ENCODE measurements around the gene C6. TPM values are rescaled to one million over a fixed set of nuclear protein-coding genes. Genes with fewer than 3 reads are reported as not detected.

C6 gene
- total and polyA plus RNA-seq, 2 of the 8 experiments (the other 6 are each of a cell fraction or from before 2014, with no cell fraction given) = not detected

DNA sequence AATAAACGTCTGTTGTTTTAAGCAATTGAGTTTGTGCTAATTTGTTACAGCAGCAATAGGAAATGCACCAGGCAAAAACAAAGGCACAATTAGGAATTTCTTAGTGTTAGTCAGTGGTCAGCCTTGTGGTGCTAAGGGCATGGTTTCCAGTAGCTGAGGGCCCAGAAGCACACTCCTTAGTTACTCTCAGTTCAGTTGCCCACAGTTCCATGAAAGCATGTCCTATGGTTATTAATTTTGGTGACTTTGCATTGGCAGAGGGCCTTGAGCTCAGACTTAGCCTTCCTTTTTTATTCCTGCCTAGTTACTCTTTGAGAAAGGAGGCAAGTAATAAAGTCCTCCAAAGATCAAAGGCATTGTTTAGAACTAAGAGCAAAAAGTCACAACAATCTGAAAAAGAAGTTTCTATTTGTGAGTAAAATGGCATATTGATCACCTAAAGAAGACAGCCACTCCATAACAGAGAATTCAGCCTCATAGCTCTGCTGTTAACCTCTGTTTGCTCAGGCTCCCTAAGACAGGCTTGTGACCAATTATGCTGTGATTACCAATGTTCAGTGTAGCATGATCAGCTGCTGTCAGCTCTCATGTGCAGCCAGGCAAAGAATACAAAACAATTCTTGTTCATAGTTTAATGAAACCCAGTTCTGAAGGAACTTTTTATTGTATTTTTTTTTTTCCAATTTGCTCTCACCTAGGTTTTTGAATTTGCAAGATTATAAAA lies 85.2 kb downstream of the C6 start:
- no peak overlapping the region for H4K5ac ChIP-seq (ENCODE audit: insufficient read length, low read depth, low read length)
- no peak overlapping the region for H4K91ac ChIP-seq (replicated peaks; ENCODE audit: insufficient read length, low read length)
- no peak overlapping the region for H2BK20ac ChIP-seq (ENCODE audit: low read length)
- POLR2A ChIA-PET (ENCODE audit: partially characterized antibody) = interaction anchor here (0.9 kb wide), 1 partner anchor 55 kb away, joined by 3 read pairs; no protein-coding TSS in a partner anchor
- FAIRE-seq (no peak), DNase-seq (ENCODE audit: low read depth in 1 of 2, low spot score in 2 of 2) (no peak)
- no peak overlapping the region for H4K8ac ChIP-seq (ENCODE audit: extremely low read depth, insufficient read depth, low read length)
- H3K4me2 ChIP-seq (ENCODE audit: insufficient read depth in 1 of 2, low read depth in 2 of 2, low read length in 2 of 2) = no peak overlapping the region
- H3K27me3 ChIP-seq (replicated peaks in 1 of 4; ENCODE audit: control insufficient read depth in 3 of 4, extremely low read depth in 1 of 4, insufficient read depth in 3 of 4, low read length in 3 of 4) = no peaks in the 10 kb centered on the region
- WGBS, 2 experiments (ENCODE audit: extremely low coverage in 1 of 2, insufficient coverage in 1 of 2, insufficient read length in 1 of 2, insufficient replicate concordance in 2 of 2, low coverage in 1 of 2, low lambda C conversion rate in 2 of 2, missing lambda C conversion rate in 1 of 2) = 68% methylated on average over 1 of the region's 1 CpG; no CpG with 5 or more reads in 1 of the 2 experiments
- no peaks in the 10 kb centered on the region for H3K36me3 ChIP-seq (ENCODE audit: control insufficient read depth in 2 of 4, insufficient read depth in 4 of 4, low read length in 3 of 4)
- no peak overlapping the region for H2AK5ac ChIP-seq (ENCODE audit: low read depth, low read length)
- no peak overlapping the region for H3K18ac ChIP-seq (ENCODE audit: extremely low read depth, low read length)
- no peaks in the 10 kb centered on the region for H3K23me2 ChIP-seq (ENCODE audit: low read depth, low read length)
- H3K4ac ChIP-seq (replicated peaks; ENCODE audit: insufficient read length, low read depth, low read length) = no peak overlapping the region
- H2BK120ac ChIP-seq (replicated peaks; ENCODE audit: low read depth, low read length) = no peak overlapping the region
- no peak overlapping the region for H2BK5ac ChIP-seq (ENCODE audit: low read depth, low read length)
- H2BK12ac ChIP-seq (ENCODE audit: low read depth, low read length) = no peak overlapping the region
- H3K9ac ChIP-seq (replicated peaks in 1 of 4; ENCODE audit: extremely low read depth in 1 of 4, low read depth in 3 of 4, low read length in 3 of 4) = no peak overlapping the region
- no peak overlapping the region for H3K4me3 ChIP-seq (ENCODE audit: extremely low read depth in 1 of 4, insufficient read depth in 2 of 4, low read depth in 3 of 4, low read length in 4 of 4)
- H4K20me1 ChIP-seq (replicated peaks in 1 of 2; ENCODE audit: control insufficient read depth in 1 of 2, insufficient read depth in 2 of 2, low read length in 2 of 2) = no peaks in the 10 kb centered on the region
- no peaks in the 10 kb centered on the region for H3K9me3 ChIP-seq (ENCODE audit: insufficient read depth in 2 of 2, low read depth in 1 of 2, low read length in 1 of 2)
- H3K27ac ChIP-seq (ENCODE audit: low read depth, low read length) = no peak overlapping the region
- H2AFZ ChIP-seq (ENCODE audit: low read length) = peak overlapping the region; percentile 92; the same call in 1 of the 2 replicates
- no peak overlapping the region for H3K56ac ChIP-seq (replicated peaks; ENCODE audit: insufficient read length, low read depth, low read length)
- no peak overlapping the region for H3K14ac ChIP-seq (ENCODE audit: insufficient read length)
- CTCF ChIA-PET (ENCODE audit: partially characterized antibody) = interaction anchor here (0.6 to 2.1 kb wide), 5 partner anchors 9 to 494 kb away, joined by 3 to 7 read pairs (median 4); no protein-coding TSS in a partner anchor
- H3K4me1 ChIP-seq (replicated peaks in 1 of 4; ENCODE audit: control insufficient read depth in 3 of 4, insufficient read depth in 4 of 4, low read length in 3 of 4) = no peaks in the 10 kb centered on the region
- H3K23ac ChIP-seq (ENCODE audit: insufficient read length) = no peak overlapping the region
- no peaks in the 10 kb centered on the region for H3K79me2 ChIP-seq (ENCODE audit: control insufficient read depth in 1 of 2, insufficient read depth in 2 of 2, low read length in 2 of 2)
- no peak overlapping the region for H2BK15ac ChIP-seq (ENCODE audit: low read length)
- H3K79me1 ChIP-seq (ENCODE audit: low read depth, low read length) = no peaks in the 10 kb centered on the region
- TF ChIP-seq CBX8 (IDR thresholded peaks at IDR 0.05; ENCODE audit: borderline replicate concordance, low read depth, low read length) = no peak
- TF ChIP-seq, protein P1, sequence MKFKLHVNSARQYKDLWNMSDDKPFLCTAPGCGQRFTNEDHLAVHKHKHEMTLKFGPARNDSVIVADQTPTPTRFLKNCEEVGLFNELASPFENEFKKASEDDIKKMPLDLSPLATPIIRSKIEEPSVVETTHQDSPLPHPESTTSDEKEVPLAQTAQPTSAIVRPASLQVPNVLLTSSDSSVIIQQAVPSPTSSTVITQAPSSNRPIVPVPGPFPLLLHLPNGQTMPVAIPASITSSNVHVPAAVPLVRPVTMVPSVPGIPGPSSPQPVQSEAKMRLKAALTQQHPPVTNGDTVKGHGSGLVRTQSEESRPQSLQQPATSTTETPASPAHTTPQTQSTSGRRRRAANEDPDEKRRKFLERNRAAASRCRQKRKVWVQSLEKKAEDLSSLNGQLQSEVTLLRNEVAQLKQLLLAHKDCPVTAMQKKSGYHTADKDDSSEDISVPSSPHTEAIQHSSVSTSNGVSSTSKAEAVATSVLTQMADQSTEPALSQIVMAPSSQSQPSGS (IDR thresholded peaks at IDR 0.05; ENCODE audit: low read length) = no peak

All from H1 (cell line).